Measurements from ENCODE around the gene MACF1.

- TF ChIP-seq POLR2A (IDR thresholded peaks at IDR 0.05) (no peak), CTCF (IDR thresholded peaks at IDR 0.05 in 8 of 11, conservative IDR thresholded peaks at IDR 0.05 in 3 of 11) (no peak)
Observed at GRCh38 chr1:39270368-39270767, 65.9 kb downstream of the MACF1 start.

Data from spleen (tissue), 7 donors.